Brain microvascular endothelial cell (primary cell): ENCODE data around the gene LLPH.

Experiments
- DNase-seq: peaks from one replicate; pipeline ENCODE4 v3.0.0-alpha.2; 2020
- H3K27ac ChIP-seq: fragments of 250-450 bp; sonication (Bioruptor Pico); 2 replicates; pipeline ENCODE4 v1.5.1; 2020; ENCODE audit warnings: mild to moderate bottlenecking, moderate library complexity
- H3K27me3 ChIP-seq: fragments of 250-450 bp; sonication (Bioruptor Pico); replicated peaks from 2 replicates; pipeline ENCODE4 v1.5.1; 2020; ENCODE audit warnings: mild to moderate bottlenecking
- H3K36me3 ChIP-seq: fragments of 250-450 bp; sonication (Bioruptor Pico); replicated peaks from 2 replicates; pipeline ENCODE4 v1.5.1; 2020; ENCODE audit warnings: mild to moderate bottlenecking
- H3K4me3 ChIP-seq: 2 replicates; pipeline ENCODE4 v1.5.1; 2011; ENCODE audit warnings: low read depth, mild to moderate bottlenecking, control low read depth, low read length, moderate library complexity
- CTCF ChIP-seq: IDR thresholded peaks from 2 replicates; pipeline ENCODE4 v1.5.1; 2011; ENCODE audit warnings: low read depth, mild to moderate bottlenecking, moderate library complexity, low read length, control low read depth, inconsistent platforms; ENCODE audit errors: missing control alignments
- in situ Hi-C: cut with HindIII; loops from 2 replicates; pipeline ENCODE4 v1.10.0; 2017; ENCODE audit warnings: low sequenced_read_pairs, low pct_ligation_motif_present

LLPH gene

DNA sequence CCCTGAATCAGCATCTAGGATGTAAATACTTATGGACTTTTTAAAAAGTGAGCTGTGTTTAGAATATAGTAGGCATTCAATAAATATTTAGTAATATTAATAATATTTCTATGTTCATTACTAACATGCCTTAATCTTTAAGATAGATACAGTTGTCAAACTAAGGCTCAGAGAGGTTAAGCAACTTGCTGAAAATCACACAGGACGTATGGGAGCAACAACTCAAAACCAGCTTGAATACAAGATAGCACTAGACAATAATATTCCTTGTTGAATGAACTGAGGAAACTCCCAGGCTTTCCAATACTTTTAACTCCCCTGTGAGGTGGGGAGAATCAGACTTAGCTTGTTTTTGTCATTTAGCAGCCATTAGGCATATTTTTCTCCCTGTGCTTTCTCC lies 45.3 kb downstream of the LLPH start:
- H3K27ac ChIP-seq: no peak overlapping the region
- no peaks in the 10 kb centered on the region for H3K27me3 ChIP-seq
- no peaks in the 10 kb centered on the region for H3K36me3 ChIP-seq
- in situ Hi-C loops: no loop called here
- H3K4me3 ChIP-seq: no peak overlapping the region
- no peak for TF ChIP-seq CTCF
- DNase-seq: no peak

DNA sequence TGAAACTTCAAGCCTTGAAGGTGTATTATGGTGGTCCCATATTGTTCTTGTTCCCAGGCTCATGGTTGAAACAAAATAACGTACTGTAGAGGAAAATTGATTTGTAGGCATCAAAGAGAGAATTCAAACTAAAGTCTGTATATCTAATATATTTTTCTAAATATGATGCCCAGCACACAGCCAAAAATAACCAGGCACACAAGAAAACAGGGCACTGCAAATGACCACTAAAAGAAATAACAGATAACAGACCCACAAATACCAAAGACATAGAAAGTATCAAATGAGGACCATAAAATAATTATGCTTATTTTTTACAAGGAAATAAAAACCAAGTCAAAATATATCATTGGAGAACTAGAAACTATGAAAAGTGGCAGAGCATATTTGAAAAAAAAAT lies 46.8 kb downstream of the LLPH start:
- in situ Hi-C loops: no loop called here
- DNase-seq: no peak
- Histone ChIP-seq H3K4me3 (no peak overlapping the region), H3K27me3 (no peaks in the 10 kb centered on the region), H3K27ac (no peak overlapping the region), H3K36me3 (no peaks in the 10 kb centered on the region)
- no peak for TF ChIP-seq CTCF

GRCh38 chr12:66082744-66083143 lies 47.8 kb downstream of the LLPH start:
- Histone ChIP-seq H3K4me3 (no peak overlapping the region), H3K36me3 (no peaks in the 10 kb centered on the region), H3K27me3 (no peaks in the 10 kb centered on the region), H3K27ac (no peak overlapping the region)
- in situ Hi-C loops: no loop called here
- DNase-seq: no peak
- no peak for TF ChIP-seq CTCF

DNA sequence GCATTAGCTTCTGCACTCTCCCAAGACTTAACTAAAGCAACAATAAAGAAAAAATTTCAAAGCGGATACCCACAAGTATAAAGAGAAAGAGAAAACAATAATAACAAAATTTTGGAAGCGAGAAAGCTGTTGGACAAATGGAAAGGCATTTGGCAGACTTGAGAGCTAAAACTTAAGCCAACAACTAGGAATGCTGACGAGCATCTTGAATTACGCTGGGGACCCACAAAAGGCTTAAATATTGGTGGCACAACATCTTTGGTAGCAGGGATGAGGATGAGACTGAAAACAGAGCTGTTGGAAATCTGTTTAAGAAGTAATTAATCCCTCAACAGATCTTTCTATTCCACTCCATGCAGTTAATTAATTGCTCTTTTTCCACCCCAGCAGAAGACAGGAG lies 49.8 kb downstream of the LLPH start:
- Histone ChIP-seq H3K4me3 (no peak overlapping the region), H3K27ac (no peak overlapping the region), H3K27me3 (no peaks in the 10 kb centered on the region), H3K36me3 (no peaks in the 10 kb centered on the region)
- no peak for DNase-seq
- in situ Hi-C loops: no loop called here
- no peak for TF ChIP-seq CTCF

DNA sequence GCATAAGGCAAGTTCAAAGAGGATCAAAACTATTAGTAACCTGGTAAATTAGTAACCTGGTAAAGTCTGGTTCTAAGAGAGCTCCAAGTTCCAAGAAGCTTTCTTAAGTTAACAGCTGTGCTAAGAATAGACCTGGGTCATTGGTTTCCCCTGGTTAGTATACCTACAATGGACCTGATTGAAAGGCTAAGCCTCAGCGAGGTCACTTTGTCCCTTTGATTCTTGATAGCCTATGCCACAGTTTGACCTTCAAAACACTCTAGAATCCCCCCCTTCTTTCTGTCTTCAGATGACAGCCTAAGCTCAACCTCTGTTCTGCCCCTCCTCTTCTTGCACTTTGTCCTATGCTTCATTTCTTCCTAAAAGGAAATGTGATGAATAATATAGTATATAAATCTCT lies 53.0 kb downstream of the LLPH start:
- no peak overlapping the region for H3K4me3 ChIP-seq
- in situ Hi-C loops: no loop called here

More for the DNA sequence above, 53.0 kb downstream of the LLPH start:
- no peaks in the 10 kb centered on the region for H3K36me3 ChIP-seq
- no peak for TF ChIP-seq CTCF
- H3K27ac ChIP-seq: no peak overlapping the region
- no peak for DNase-seq
- H3K27me3 ChIP-seq: no peaks in the 10 kb centered on the region
